Measurements from ENCODE around the gene HEG1. TPM values are rescaled to one million over a fixed set of nuclear protein-coding genes. Genes with fewer than 3 reads are reported as not detected.

Gene HEG1
- total RNA-seq, 2 experiments from 2014 or later: 31.2 to 32.6 TPM

GRCh38 chr3:125098611-125099291 is 43.0 kb upstream of the HEG1 start:
- peaks cover 5% of the 10 kb centered on the region in 2 experiments for H3K9me3 ChIP-seq (ENCODE audit: control insufficient read depth in 1 of 2, insufficient read depth in 1 of 2, low read length in 2 of 2)
- no peak overlapping the region for H3K4me3 ChIP-seq (ENCODE audit: low read length)
- Mint-ChIP-seq H3K36me3 (ENCODE audit: low read depth) (peaks cover 4% of the 10 kb centered on the region), H3K4me3 (no peak overlapping the region), H3K4me1 (ENCODE audit: low read depth) (no peaks in the 10 kb centered on the region), H3K9me3 (peaks cover 5% of the 10 kb centered on the region), H3K27ac (no peak overlapping the region), H3K27me3 (no peaks in the 10 kb centered on the region)
- no peaks in the 10 kb centered on the region for H3K27me3 ChIP-seq (ENCODE audit: control insufficient read depth in 1 of 2, insufficient read depth in 2 of 2, low read length in 2 of 2)
- no peak for DNase-seq
- no peak overlapping the region for H3K27ac ChIP-seq (ENCODE audit: low read depth in 1 of 2, low read length in 2 of 2)
- ChIA-PET CTCF (interaction anchor here (0.7 kb wide), 1 partner anchor 1726 kb away, joined by 3 read pairs; no protein-coding TSS in a partner anchor), POLR2A (no interaction called here)
- no peaks in the 10 kb centered on the region for H3K4me1 ChIP-seq (ENCODE audit: insufficient read depth, low read length)
- TF ChIP-seq, protein P1, sequence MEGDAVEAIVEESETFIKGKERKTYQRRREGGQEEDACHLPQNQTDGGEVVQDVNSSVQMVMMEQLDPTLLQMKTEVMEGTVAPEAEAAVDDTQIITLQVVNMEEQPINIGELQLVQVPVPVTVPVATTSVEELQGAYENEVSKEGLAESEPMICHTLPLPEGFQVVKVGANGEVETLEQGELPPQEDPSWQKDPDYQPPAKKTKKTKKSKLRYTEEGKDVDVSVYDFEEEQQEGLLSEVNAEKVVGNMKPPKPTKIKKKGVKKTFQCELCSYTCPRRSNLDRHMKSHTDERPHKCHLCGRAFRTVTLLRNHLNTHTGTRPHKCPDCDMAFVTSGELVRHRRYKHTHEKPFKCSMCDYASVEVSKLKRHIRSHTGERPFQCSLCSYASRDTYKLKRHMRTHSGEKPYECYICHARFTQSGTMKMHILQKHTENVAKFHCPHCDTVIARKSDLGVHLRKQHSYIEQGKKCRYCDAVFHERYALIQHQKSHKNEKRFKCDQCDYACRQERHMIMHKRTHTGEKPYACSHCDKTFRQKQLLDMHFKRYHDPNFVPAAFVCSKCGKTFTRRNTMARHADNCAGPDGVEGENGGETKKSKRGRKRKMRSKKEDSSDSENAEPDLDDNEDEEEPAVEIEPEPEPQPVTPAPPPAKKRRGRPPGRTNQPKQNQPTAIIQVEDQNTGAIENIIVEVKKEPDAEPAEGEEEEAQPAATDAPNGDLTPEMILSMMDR (IDR thresholded peaks at IDR 0.05): no peak
- H3K36me3 ChIP-seq (ENCODE audit: insufficient read depth, low read length): no peaks in the 10 kb centered on the region
- ATAC-seq (ENCODE audit: poor library complexity): no peak
- intact Hi-C loops (cut with DNase I, micrococcal nuclease): no loop called here

GRCh38 chr3:125090649-125091048 is 34.9 kb upstream of the HEG1 start:
- no peak overlapping the region for H3K27ac ChIP-seq (ENCODE audit: low read depth in 1 of 2, low read length in 2 of 2)
- H3K4me1 ChIP-seq (ENCODE audit: insufficient read depth, low read length): no peaks in the 10 kb centered on the region
- no peaks in the 10 kb centered on the region for H3K36me3 ChIP-seq (ENCODE audit: insufficient read depth, low read length)
- H3K36me3 Mint-ChIP-seq (ENCODE audit: low read depth): no peaks in the 10 kb centered on the region
- ATAC-seq (ENCODE audit: poor library complexity) (no peak), DNase-seq (no peak)
- H3K9me3 ChIP-seq (ENCODE audit: control insufficient read depth in 1 of 2, insufficient read depth in 1 of 2, low read length in 2 of 2): peaks cover 0 to 4% of the 10 kb centered on the region in 2 experiments
- H3K27me3 ChIP-seq (ENCODE audit: control insufficient read depth in 1 of 2, insufficient read depth in 2 of 2, low read length in 2 of 2): no peaks in the 10 kb centered on the region
- no peak overlapping the region for H3K4me3 Mint-ChIP-seq
- intact Hi-C loops (cut with DNase I, micrococcal nuclease): no loop called here
- H3K4me3 ChIP-seq (ENCODE audit: low read length): no peak overlapping the region
- ChIA-PET CTCF (no interaction called here), POLR2A (no interaction called here)
- H3K4me1 Mint-ChIP-seq (ENCODE audit: low read depth): no peaks in the 10 kb centered on the region
- H3K27me3 Mint-ChIP-seq: no peaks in the 10 kb centered on the region
- no peak overlapping the region for H3K27ac Mint-ChIP-seq
- TF ChIP-seq, protein P1 (IDR thresholded peaks at IDR 0.05): no peak
- H3K9me3 Mint-ChIP-seq: peaks cover 3% of the 10 kb centered on the region

DNA sequence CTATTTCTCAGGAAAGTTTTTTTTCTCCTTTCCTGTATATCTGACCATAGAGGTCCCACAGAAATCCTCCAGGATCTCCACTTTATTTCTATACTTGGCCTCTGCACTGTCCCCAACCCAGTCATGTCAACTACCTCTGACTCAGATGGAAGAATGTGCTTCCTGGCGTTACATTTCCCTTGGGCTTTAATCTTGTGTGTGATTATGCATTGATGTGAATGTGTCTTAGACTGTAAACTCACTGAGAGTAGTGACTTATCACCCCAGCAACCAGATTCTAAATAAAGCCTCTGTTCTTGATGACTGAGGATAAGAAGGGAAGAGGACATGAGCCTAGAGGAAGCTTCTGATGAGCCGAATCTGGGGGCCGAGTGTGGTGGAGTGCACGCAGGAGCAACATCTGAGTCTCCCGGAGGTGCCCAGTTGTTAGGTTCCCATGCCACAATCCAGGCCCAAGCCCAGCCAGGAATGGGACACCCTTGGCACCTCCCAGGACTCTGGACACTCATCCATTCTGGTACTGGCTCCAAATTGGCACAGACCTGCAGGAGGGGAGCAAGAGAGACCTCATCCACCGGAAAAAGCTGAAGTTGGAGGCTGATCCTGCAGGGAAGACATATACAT is 32.1 kb upstream of the HEG1 start:
- no peak overlapping the region for H3K27ac ChIP-seq (ENCODE audit: low read depth in 1 of 2, low read length in 2 of 2)
- H3K27me3 Mint-ChIP-seq: no peaks in the 10 kb centered on the region
- ChIA-PET POLR2A (no interaction called here), CTCF (no interaction called here)
- peaks cover 3% of the 10 kb centered on the region for H3K9me3 Mint-ChIP-seq
- H3K36me3 ChIP-seq (ENCODE audit: insufficient read depth, low read length): no peaks in the 10 kb centered on the region
- H3K4me3 Mint-ChIP-seq: no peak overlapping the region
- peaks cover 0 to 4% of the 10 kb centered on the region in 2 experiments for H3K9me3 ChIP-seq (ENCODE audit: control insufficient read depth in 1 of 2, insufficient read depth in 1 of 2, low read length in 2 of 2)
- H3K27me3 ChIP-seq (ENCODE audit: control insufficient read depth in 1 of 2, insufficient read depth in 2 of 2, low read length in 2 of 2): no peaks in the 10 kb centered on the region
- no peaks in the 10 kb centered on the region for H3K36me3 Mint-ChIP-seq (ENCODE audit: low read depth)
- intact Hi-C loops (cut with DNase I, micrococcal nuclease): no loop called here
- no peaks in the 10 kb centered on the region for H3K4me1 ChIP-seq (ENCODE audit: insufficient read depth, low read length)
- no peaks in the 10 kb centered on the region for H3K4me1 Mint-ChIP-seq (ENCODE audit: low read depth)
- no peak overlapping the region for H3K4me3 ChIP-seq (ENCODE audit: low read length)
- TF ChIP-seq, protein P1 (IDR thresholded peaks at IDR 0.05): no peak
- no peak overlapping the region for H3K27ac Mint-ChIP-seq
- ATAC-seq (ENCODE audit: poor library complexity): no peak
- no peak for DNase-seq

All from CD4-positive, alpha-beta T cell (primary cell).